ENCODE results near the gene ARNT2.

- TF ChIP-seq CTCF (IDR thresholded peaks at IDR 0.05) (no peak), POLR2A (IDR thresholded peaks at IDR 0.05) (no peak)
Measured at GRCh38 chr15:80645494-80646065, 241.4 kb downstream of the ARNT2 start.
